ENCODE results near the gene MYH9.

- TF ChIP-seq CTCF (conservative IDR thresholded peaks at IDR 0.05): no peak
- TF ChIP-seq ZFX (IDR thresholded peaks at IDR 0.05): no peak
These were observed 83.3 kb downstream of the MYH9 start for GRCh38 chr22:36304429-36304828.
